HG03064 (cell line): ENCODE data around the gene CTDSP1.

Source experiments
- ATAC-seq: cut with Tn5 transposase; IDR thresholded peaks from one replicate; pipeline ENCODE4 v1.9.1; 2021; ENCODE audit warnings: low read depth; ENCODE audit not compliant: unreplicated experiment

CTDSP1 gene

GRCh38 chr2:218422403-218423086 lies 22.9 kb downstream of the CTDSP1 start:
- ATAC-seq = no peak

GRCh38 chr2:218423584-218423983 lies 23.9 kb downstream of the CTDSP1 start:
- no peak for ATAC-seq

GRCh38 chr2:218425531-218425930 lies 25.9 kb downstream of the CTDSP1 start:
- ATAC-seq = no peak

- no peak for ATAC-seq
Observed at GRCh38 chr2:218427741-218428140, 28.1 kb downstream of the CTDSP1 start.

GRCh38 chr2:218428846-218429558 lies 29.3 kb downstream of the CTDSP1 start:
- ATAC-seq = no peak

- ATAC-seq = no peak
Observed at GRCh38 chr2:218429911-218430692, 30.4 kb downstream of the CTDSP1 start.

GRCh38 chr2:218430721-218431120 lies 31.1 kb downstream of the CTDSP1 start:
- no peak for ATAC-seq

- no peak for ATAC-seq
Observed at GRCh38 chr2:218431878-218432277, 32.2 kb downstream of the CTDSP1 start.

- ATAC-seq = no peak
Observed at GRCh38 chr2:218432676-218433365, 33.2 kb downstream of the CTDSP1 start.

- no peak for ATAC-seq
Observed at GRCh38 chr2:218434456-218434855, 34.8 kb downstream of the CTDSP1 start.

- ATAC-seq = no peak
Observed at GRCh38 chr2:218435003-218435982, 35.6 kb downstream of the CTDSP1 start.

- no peak for ATAC-seq
Observed at GRCh38 chr2:218436992-218437391, 37.3 kb downstream of the CTDSP1 start.

GRCh38 chr2:218437969-218438368 lies 38.3 kb downstream of the CTDSP1 start:
- ATAC-seq = no peak

GRCh38 chr2:218438596-218438995 lies 38.9 kb downstream of the CTDSP1 start:
- no peak for ATAC-seq

- no peak for ATAC-seq
Observed at GRCh38 chr2:218444692-218445357, 45.2 kb downstream of the CTDSP1 start.

GRCh38 chr2:218445602-218446001 lies 45.9 kb downstream of the CTDSP1 start:
- ATAC-seq = no peak

GRCh38 chr2:218446547-218446946 lies 46.9 kb downstream of the CTDSP1 start:
- ATAC-seq = no peak

GRCh38 chr2:218447072-218447471 lies 47.4 kb downstream of the CTDSP1 start:
- no peak for ATAC-seq

- no peak for ATAC-seq
Observed at GRCh38 chr2:218448934-218449333, 49.3 kb downstream of the CTDSP1 start.
